GM10266 (cell line): ENCODE data around the gene TNFRSF1B.

Source experiments
- DNase-seq: peaks from one replicate; pipeline ENCODE4 v3.0.0; 2012; ENCODE audit errors: extremely low spot score
- TF ChIP-seq, protein P1 (sequence below): IDR thresholded peaks from 2 replicates; pipeline ENCODE4 v1.5.1; 2012; ENCODE audit warnings: mild to moderate bottlenecking, low read depth; ENCODE audit not compliant: control insufficient read depth, insufficient read depth; ENCODE audit errors: missing control alignments

The TNFRSF1B gene

GRCh38 chr1:12179111-12179519, 12.3 kb downstream of the TNFRSF1B start:
- no peak for DNase-seq
- TF ChIP-seq, protein P1, sequence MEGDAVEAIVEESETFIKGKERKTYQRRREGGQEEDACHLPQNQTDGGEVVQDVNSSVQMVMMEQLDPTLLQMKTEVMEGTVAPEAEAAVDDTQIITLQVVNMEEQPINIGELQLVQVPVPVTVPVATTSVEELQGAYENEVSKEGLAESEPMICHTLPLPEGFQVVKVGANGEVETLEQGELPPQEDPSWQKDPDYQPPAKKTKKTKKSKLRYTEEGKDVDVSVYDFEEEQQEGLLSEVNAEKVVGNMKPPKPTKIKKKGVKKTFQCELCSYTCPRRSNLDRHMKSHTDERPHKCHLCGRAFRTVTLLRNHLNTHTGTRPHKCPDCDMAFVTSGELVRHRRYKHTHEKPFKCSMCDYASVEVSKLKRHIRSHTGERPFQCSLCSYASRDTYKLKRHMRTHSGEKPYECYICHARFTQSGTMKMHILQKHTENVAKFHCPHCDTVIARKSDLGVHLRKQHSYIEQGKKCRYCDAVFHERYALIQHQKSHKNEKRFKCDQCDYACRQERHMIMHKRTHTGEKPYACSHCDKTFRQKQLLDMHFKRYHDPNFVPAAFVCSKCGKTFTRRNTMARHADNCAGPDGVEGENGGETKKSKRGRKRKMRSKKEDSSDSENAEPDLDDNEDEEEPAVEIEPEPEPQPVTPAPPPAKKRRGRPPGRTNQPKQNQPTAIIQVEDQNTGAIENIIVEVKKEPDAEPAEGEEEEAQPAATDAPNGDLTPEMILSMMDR, result no peak

DNA sequence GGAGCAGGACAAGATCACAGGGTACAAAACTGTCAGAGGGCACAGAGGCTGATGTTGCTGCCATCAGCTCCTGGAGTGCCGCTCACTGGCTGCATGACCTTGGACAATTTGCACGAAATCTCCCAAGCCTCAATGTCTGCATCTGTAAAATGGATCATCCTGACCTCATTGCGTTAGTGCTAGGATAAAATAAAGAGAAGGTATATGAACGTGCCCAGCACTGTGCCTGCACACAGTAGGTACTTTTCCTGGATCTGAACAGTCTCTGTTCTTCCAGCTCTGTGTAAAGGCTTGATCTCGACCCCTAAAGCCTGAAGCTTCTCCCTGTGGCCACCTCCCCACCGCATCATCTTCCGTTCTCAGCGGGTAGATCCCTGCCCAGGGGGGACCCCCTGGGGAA, 12.9 kb downstream of the TNFRSF1B start:
- no peak for DNase-seq
- TF ChIP-seq, protein P1, result no peak

- DNase-seq, result no peak
- TF ChIP-seq, protein P1, result no peak
Observed at GRCh38 chr1:12180315-12180714, 13.5 kb downstream of the TNFRSF1B start.

- TF ChIP-seq, protein P1, result no peak
- DNase-seq, result no peak
Observed at GRCh38 chr1:12180903-12181302, 14.1 kb downstream of the TNFRSF1B start.

DNA sequence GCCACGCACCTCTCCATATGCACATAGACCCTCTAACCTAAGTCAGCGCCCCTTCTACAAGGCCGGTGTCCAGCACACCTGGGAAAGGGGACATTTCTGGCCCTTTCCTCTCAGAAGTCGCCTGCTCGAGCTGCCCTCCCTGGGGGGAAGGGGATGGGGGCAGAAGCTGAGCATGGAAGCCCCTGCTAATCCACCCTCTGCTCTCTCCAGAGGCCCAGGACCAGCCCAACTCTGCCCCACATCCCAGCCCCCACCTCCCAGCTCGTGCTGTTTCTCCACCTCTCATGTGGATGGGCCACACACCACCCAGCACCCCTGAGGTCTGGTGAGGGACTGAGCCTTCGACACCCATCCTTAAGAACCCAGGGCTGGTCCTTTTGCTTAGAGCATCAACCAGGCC, 14.8 kb downstream of the TNFRSF1B start:
- TF ChIP-seq, protein P1, result no peak
- DNase-seq, result no peak

DNA sequence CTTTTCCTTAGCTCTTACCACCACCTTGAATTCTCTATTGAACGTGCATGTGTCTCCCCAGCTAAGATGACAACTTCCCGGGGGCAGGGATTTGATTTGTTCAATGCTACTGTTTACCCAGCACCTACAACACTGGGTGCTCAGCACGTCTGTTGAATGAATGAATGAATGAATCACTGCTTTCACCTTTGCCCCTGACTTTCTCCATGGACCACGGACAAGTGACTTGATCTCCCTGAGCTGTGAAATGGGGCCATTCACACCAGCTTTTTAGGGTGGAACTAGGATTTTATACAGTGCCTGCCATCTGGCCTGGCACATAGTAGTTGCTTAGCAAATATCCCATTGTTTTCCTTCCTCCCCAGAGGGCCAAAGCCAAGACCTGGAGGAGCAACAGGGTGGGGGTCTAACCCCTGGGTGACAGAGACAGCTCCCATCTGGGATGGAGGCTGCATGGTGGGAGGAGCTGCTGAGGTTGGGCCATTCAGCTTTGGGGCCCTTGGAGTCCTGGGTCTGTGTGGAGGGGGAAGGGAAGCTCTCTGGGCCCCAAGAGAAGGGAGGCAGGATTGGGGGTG, 15.7 kb downstream of the TNFRSF1B start:
- no peak for DNase-seq
- TF ChIP-seq, protein P1, result no peak

DNA sequence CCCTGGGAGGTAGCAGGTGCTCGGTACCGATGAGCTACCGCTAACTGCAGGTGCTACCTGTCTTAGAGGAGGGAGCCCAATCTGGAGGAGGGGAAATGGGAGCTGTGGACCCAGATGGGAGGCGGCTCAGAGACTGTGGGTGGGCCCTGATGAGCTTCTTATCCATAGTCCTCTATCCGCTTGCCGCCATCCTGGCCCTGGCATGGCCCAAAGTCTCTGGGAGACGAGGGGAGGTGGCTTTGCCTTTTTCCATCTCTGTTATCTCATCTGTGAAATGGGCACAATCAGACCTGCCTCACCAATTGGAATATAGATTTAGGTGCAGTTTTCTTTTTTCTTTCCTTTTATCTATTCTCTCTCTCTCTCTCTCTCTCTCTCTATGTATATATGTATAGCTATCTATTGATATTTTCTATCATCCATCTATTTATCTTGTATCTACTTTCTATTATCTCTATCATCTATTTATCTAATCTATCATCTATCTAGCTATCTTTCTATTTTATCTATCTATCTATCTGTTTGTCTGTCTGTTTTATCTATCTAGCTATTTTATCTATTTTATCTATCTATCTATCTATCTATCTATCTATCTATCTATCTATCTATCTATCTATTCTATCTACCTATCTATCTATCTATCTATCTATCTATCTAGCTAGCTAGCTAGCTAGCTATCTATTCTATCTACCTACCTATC, 16.5 kb downstream of the TNFRSF1B start:
- TF ChIP-seq, protein P1, result no peak
- no peak for DNase-seq
